NB4 (cell line): ENCODE data around the gene TSPAN12.

Source experiments
- DNase-seq: peaks from one replicate; pipeline ENCODE4 v3.0.0; 2010; ENCODE audit warnings: low read depth
- H3K4me3 ChIP-seq: one replicate; pipeline ENCODE4 v1.5.1; 2011; ENCODE audit warnings: mild to moderate bottlenecking, low read depth, low read length, moderate library complexity
- CTCF ChIP-seq: IDR thresholded peaks from one replicate; pipeline ENCODE4 v1.5.1; 2012; ENCODE audit warnings: low read depth, low read length
- MAX ChIP-seq: IDR thresholded peaks from 2 replicates; pipeline ENCODE4 v1.6.1; 2011; ENCODE audit warnings: low read depth, low read length
- MYC ChIP-seq: IDR thresholded peaks from 2 replicates; pipeline ENCODE4 v1.6.1; 2011; ENCODE audit warnings: low read depth, low read length
- POLR2A ChIP-seq: IDR thresholded peaks from 2 replicates; pipeline ENCODE4 v1.6.1; 2011; ENCODE audit warnings: mild to moderate bottlenecking; ENCODE audit not compliant: insufficient read length; ENCODE audit errors: extremely low read depth

TSPAN12 gene

GRCh38 chr7:120829487-120829886 lies 28.5 kb downstream of the TSPAN12 start:
- TF ChIP-seq MYC (no peak), POLR2A (no peak), CTCF (no peak), MAX (no peak)
- H3K4me3 ChIP-seq: no peak overlapping the region
- DNase-seq: no peak

GRCh38 chr7:120828528-120828927 lies 29.4 kb downstream of the TSPAN12 start:
- TF ChIP-seq MAX: no peak
- no peak for TF ChIP-seq MYC
- no peak for TF ChIP-seq CTCF
- TF ChIP-seq POLR2A: no peak
- no peak overlapping the region for H3K4me3 ChIP-seq
- DNase-seq: no peak

GRCh38 chr7:120827371-120828118 lies 30.4 kb downstream of the TSPAN12 start:
- no peak for DNase-seq
- TF ChIP-seq MAX (no peak), CTCF (no peak), POLR2A (no peak), MYC (no peak)
- no peak overlapping the region for H3K4me3 ChIP-seq

GRCh38 chr7:120825576-120825975 lies 32.4 kb downstream of the TSPAN12 start:
- no peak for DNase-seq
- H3K4me3 ChIP-seq: no peak overlapping the region
- no peak for TF ChIP-seq POLR2A
- TF ChIP-seq MAX: no peak
- TF ChIP-seq MYC: no peak
- TF ChIP-seq CTCF: no peak

GRCh38 chr7:120825152-120825551 lies 32.8 kb downstream of the TSPAN12 start:
- no peak for DNase-seq
- H3K4me3 ChIP-seq: no peak overlapping the region
- TF ChIP-seq POLR2A: no peak

GRCh38 chr7:120819861-120820260 lies 38.1 kb downstream of the TSPAN12 start:
- TF ChIP-seq MYC (no peak), POLR2A (no peak), MAX (no peak), CTCF (no peak)
- no peak for DNase-seq
- H3K4me3 ChIP-seq: no peak overlapping the region
